GM21786 (cell line): ENCODE measurements around the gene PARD6A.

Experiments used
- ATAC-seq: cut with Tn5 transposase; IDR thresholded peaks from one replicate; pipeline ENCODE4 v1.9.1; 2021; ENCODE audit not compliant: unreplicated experiment

Gene PARD6A

GRCh38 chr16:67653789-67654402 lies 6.9 kb upstream of the PARD6A start:
- ATAC-seq = no peak

DNA sequence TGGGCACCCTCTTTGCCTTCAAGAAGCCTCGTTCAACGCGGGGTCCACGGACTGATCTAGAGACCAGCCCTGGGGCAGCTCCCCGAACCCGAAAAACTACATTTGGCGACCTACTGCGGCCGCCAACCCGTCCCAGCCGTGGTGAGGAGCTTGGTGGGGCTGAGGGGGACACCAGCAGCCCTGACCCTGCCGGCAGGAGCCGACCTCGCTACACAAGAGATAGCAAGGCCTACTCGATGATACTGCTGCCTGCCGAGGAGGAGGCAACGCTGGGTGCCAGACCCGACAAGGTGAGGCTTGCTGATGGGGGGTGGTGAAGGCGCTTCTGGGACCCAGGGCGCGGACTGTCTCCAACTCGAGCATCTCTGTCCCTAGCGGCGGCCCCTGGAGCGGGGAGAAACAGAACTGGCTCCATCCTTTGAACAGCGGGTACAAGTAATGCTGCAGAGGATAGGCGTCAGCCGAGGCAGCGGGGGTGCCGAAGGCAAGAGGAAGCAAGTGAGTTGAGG lies 6.3 kb upstream of the PARD6A start:
- no peak for ATAC-seq

GRCh38 chr16:67655363-67655762 lies 5.4 kb upstream of the PARD6A start:
- ATAC-seq = no peak

DNA sequence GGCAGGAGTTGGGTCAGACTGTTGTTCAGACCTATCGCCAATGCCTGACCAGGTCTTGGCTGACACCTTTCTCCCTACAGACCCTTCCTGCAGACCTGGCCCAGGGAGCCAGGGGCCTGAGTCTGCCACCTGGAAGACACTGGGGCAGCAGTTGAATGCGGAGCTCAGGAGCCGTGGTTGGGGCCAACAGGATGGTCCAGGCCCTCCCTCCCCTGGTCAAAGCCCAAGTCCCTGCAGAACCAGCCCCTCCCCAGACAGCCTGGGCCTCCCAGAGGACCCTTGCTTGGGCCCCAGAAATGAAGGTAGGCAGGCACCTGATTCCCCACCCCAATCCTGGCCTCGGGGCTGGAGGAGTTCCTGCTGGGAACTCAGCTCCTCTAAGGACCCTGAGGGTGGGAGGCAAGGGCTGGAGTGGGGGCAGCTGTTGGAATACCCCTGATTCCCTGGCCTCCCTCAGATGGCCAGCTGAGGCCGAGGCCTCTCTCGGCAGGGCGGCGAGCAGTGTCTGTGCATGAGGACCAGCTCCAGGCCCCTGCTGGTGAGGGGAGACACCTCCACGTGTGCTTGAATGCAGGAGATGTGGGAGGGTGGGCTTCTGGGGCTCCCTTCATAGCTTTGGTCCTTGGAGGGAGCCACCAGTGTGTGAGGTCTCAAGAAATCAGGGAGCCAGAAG lies 4.3 kb upstream of the PARD6A start:
- ATAC-seq = no peak

GRCh38 chr16:67657017-67657608 lies 3.6 kb upstream of the PARD6A start:
- ATAC-seq = no peak

DNA sequence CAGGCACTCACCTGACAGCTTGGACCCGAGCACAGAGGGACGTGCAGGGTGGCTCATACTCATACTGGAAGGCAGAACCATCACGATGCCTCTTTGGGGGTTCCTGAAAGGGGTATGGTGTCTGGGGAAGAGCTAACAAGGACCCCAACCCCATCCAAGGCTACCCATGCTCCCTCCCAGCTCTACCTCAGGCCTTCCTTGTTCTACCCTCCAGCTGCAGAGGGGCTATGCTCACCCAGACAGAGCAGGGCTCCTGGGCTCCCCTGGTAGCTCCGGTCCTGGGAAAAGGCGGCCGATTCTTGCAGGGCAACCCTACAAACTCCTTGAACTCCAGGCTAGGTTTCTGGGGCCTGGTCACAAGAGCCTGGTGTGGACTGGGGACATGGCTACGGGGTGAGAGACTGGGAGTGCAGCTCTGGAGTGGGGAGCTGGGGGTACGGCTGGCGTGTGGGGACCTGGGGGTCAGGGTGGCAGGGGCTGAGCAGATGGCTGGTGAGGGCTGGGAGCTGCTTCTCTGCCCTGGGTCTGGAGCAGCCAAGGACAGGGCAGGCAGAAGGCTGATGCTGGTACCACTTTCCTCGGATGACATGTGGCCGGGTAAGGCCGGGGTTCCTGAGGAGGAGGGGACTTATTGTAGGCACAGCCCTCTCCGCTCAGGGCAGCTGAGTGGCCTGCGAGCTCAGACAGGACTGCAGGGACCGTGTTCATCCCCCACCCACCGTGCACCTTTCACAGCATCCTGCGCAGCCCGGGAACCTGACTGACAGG lies 2.8 kb upstream of the PARD6A start:
- ATAC-seq = no peak

DNA sequence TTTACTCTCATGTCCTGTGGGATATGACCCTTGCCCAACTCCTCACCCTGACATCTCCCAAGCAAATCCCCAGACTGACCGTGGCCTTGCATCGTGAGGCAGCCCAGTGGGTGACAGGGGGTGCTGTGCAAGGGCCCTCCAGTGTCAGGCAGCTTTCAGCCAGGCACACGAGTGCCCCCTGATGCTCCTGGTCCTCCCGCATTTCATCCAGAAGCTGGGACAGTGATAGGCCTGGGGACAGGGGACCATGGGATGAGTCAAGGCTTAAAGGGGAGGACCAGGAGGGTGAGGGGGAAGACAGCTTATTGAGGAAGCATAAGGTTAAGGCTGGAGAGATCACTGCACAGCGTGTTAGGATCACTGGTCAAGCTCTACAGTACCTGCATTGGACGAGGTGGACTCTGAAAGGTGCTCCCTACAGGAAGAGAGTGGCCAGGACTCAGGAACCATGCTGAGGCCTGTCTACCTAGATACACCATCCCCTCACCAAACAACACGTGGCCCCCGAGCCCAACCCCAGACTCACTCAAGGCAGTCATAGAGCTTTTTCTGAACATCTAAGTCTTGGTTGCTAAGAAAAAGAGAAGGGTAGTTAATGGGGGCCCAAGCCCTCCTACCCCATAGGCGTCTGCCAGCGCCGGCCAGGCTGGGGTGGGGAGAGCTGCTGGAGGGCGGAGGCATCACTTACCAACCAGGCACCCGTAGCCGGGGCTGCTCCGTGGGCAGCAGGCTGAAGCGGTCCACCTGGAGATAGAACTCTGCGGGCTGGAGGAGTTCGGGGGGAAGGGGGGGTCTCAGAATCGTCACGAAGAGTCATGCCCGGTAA lies 1.7 kb upstream of the PARD6A start:
- no peak for ATAC-seq

DNA sequence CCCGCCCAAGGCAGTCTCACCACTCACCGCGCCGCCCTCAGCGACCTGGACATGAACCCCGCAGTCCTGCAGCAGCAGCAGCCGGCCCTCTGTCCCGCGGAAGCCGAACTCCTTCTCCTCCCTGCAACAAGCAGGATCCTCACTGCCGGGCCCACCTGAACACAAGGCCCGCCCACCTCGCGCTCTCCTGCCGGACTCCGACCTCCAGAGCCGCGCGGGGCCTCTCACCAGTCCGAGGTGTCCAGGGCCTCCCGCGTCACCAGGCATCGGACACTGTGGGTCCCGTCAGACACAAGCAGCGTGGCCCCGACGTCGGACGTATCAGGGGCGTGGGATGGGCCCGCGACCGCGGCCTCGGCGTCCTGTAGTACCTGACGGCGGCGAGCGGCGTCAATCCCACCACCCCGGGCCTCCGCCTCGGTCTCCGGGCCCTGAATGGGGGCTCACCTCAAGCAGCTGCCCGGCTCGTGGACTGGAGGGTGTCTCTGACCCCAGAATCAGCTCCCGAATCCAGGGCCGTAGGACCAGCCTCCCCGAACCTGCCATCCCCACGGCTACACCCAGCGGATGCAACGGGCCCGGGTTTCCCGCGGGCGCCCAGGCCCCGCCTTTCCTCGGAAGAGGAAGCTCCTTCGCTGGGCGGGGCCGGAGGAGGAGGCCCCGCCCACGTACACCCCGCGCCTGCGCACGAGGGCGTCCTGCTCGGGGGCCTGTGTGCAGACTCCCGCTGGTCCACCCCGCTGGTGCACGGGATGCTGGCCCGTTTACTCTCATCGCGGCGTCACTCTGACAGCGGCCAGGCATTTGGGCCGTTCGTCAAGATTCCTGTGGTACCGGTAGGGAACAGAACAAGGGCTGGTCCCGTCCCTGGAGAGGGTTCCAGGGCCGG lies 841 bp upstream of the PARD6A start, which contains the start of gene ACD:
Gene ACD, minus strand, starts transcription at position 586 of the 889 bp plus-strand sequence. Its CDS starts 40 bp downstream, at position 546.
- ATAC-seq = peak; percentile 52

DNA sequence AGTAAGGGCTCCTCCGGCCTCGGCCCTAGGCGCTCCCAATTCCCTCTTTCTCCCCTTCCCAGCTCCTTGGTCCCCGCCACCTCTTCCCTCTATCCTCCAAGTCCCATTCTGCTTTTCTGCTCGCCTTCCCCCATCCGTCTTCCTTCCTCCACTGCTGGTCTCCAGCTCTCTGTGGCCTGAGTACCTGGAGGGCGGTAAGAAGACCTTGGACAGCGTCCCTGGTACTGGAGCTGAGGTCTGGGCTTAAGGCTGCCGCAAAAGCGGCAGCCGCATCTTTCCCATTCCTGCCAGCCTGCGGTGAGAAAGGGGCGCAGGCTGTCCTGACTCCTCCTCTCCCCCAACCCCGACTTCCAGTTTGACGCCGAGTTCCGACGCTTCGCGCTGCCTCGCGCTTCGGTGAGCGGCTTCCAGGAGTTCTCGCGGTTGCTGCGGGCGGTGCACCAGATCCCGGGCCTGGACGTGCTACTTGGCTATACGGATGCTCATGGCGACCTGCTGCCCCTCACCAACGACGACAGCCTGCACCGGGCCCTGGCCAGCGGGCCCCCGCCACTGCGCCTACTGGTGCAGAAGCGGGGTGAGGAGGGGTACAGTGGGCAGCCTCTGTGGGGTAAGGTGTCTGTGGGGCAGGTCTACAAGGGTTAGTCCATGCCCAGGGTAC lies 471 bp downstream of the PARD6A start:
- ATAC-seq = no peak

- ATAC-seq = no peak
These were observed 1.3 kb downstream of the PARD6A start for GRCh38 chr16:67661886-67662652.

GRCh38 chr16:67662653-67663010 lies 1.9 kb downstream of the PARD6A start:
- no peak for ATAC-seq

- no peak for ATAC-seq
These were observed 2.6 kb downstream of the PARD6A start for GRCh38 chr16:67663151-67663876.

GRCh38 chr16:67663877-67664222 lies 3.1 kb downstream of the PARD6A start:
- ATAC-seq = no peak

- no peak for ATAC-seq
These were observed 3.5 kb downstream of the PARD6A start for GRCh38 chr16:67664258-67664657.

DNA sequence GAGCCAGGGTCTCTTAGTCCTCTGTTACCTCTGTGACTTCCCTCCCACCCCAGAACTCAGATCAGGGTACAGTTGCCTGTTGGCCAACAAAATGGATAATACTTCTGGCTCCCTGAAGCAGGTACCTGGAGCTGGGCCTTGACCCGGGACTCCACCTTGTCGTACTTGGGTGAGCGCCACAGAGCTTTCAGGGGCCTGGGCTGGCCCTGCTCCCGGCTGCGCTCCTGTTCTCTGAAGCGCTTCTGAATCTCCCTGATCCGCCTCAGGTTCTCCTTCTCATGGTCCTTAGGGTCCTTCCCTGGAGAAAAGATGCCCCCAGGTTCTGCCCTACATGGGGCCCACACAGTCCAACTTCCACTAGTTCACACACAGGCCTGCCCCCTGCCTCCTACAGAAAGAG lies 4.1 kb downstream of the PARD6A start:
- no peak for ATAC-seq

- ATAC-seq = no peak
These were observed 4.8 kb downstream of the PARD6A start for GRCh38 chr16:67665598-67665997.

DNA sequence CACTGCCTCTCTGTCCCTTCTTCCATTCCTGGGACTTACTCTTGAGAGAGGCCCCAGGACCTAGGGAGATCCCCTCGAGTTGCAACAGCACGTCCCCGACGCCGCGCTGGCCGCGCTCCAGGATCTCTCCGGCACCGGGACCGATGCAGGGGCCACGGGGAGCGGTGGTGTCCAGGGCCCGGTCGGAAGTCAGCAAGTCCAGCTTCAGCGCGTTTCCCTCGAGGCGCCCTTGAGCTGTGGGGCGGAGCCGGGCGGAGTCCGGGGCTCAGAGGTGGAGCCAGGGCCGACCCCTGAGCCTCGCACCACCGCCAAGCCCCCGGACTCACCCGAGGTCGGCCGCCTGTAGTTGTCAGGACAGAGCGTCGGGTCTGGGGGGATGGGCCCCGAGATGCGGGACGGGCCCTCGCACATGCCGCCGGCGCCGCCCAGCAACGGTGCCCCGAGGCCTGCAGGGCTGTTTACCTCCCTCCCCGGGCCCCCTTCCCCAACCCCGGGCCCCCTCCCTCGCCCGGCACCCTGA lies 5.3 kb downstream of the PARD6A start:
- ATAC-seq = no peak
